GM21390 (cell line): ENCODE results near the gene SEMA4D.
A peak's percentile ranks its signal among the peaks of the same experiment; 100 is the strongest.

ENCODE experiments used
- ATAC-seq: cut with Tn5 transposase; IDR thresholded peaks from one replicate; pipeline ENCODE4 v1.9.1; 2021; ENCODE audit not compliant: unreplicated experiment

Gene SEMA4D, protein sequence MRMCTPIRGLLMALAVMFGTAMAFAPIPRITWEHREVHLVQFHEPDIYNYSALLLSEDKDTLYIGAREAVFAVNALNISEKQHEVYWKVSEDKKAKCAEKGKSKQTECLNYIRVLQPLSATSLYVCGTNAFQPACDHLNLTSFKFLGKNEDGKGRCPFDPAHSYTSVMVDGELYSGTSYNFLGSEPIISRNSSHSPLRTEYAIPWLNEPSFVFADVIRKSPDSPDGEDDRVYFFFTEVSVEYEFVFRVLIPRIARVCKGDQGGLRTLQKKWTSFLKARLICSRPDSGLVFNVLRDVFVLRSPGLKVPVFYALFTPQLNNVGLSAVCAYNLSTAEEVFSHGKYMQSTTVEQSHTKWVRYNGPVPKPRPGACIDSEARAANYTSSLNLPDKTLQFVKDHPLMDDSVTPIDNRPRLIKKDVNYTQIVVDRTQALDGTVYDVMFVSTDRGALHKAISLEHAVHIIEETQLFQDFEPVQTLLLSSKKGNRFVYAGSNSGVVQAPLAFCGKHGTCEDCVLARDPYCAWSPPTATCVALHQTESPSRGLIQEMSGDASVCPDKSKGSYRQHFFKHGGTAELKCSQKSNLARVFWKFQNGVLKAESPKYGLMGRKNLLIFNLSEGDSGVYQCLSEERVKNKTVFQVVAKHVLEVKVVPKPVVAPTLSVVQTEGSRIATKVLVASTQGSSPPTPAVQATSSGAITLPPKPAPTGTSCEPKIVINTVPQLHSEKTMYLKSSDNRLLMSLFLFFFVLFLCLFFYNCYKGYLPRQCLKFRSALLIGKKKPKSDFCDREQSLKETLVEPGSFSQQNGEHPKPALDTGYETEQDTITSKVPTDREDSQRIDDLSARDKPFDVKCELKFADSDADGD

DNA sequence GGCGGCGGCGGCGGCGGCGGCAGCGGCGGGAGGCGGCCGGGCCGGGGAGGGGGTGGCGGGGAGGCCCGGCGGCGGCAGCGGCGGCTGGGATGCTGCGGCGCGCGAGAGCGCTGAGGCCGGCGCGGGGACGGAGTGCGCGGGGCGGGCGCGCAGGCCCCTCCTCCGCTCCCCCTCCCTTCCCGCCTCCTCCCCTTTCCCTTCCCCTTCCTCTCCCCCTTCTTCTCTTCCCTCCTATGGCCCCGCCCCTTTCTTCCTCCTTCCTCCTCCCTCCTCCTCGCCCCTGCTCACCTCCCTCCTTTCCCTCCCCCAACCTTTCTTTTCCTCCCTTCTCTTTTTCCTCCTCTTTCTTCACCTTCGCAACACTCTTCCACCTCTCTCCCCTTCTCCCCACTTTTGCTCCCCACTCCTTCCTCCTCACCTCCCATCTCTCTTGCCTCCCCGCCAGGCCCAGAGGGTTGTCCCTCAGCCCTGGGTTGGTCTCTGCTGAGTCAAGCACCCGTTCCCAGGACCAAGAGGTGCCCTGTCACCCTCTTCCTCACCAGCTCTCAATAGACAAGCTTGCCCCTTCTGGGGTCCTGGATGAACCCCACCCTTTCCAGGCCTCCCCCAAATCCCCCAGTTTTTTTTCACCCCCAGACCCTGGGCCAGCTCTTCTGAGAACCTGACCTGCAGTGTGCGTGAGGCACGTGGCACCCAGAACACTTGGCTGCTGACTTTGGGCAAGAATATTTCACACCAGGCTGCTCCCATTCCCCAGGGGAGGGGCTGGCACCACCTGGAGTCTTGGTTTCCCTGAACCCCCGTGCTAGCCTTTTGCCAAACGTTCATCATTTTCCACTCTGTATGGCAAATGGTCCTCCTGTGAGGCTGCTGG lies at the start of gene SEMA4D:
SEMA4D (minus strand) TSS at position 136 of the 874 bp plus-strand sequence. CDS start 92,657 bp downstream, outside the sequence.
- peak; percentile 43 for ATAC-seq

GRCh38 chr9:89547000-89547399 lies 49.1 kb upstream of the SEMA4D start:
- no peak for ATAC-seq

- ATAC-seq = no peak
Measured at GRCh38 chr9:89544279-89544661, 46.4 kb upstream of the SEMA4D start.

DNA sequence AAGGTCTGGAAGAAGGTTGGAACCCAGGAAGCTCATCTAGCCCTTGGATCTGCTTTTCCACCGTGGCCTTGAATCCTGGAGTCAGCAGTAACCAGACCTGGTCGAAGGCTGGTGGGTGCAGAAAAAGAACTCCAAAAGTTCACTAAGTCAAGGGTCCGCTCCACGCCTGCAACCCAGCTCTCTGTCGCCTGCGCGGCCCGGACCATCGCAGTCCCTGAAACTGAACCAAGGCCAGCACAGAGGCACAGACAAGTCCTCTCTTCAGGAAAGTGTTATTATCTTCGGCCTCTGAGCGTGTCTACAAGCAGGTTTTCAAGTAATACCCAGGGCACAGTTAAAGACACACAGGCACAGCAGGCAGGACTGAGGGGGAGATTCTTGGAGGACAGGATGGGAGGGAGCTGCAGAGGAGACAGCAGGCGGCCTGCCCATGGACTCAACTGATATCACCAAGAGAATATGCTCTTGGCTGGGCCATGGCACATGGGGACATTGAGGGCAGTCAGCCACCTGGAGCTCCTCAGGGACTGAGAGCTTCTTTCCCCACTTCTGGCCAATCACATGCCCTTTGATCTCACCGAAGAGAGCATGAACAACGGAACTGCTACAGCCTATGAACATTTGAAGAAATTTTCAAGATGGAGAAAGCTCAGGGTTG lies 45.8 kb upstream of the SEMA4D start:
- ATAC-seq = no peak

GRCh38 chr9:89543111-89543510 lies 45.2 kb upstream of the SEMA4D start:
- ATAC-seq = no peak

- ATAC-seq = peak; percentile 78
Measured at GRCh38 chr9:89542401-89543021, 44.6 kb upstream of the SEMA4D start.

- ATAC-seq = no peak
Measured at GRCh38 chr9:89541798-89542197, 43.9 kb upstream of the SEMA4D start.

- ATAC-seq = no peak
Measured at GRCh38 chr9:89539374-89539773, 41.5 kb upstream of the SEMA4D start.

DNA sequence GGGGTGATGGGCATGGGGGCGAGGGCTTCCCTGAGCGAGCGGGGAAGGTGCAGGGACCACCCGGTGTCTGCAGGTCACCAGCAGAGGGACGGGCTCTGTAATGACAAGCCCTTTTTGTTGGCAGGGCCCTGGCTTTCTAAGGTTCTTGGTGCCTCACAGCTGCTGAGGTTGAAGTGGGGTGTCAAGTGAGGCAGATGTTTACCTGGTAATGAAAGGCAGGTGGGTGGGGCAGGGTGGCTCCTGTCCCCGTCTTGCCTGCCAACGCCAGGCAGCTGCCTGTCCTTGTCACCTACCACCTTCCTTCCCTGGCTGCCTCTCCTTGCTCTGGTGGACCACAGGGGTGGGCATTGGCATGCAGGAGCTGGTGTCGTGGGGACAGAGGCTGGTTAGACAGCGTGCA lies 41.0 kb upstream of the SEMA4D start:
- ATAC-seq = no peak

GRCh38 chr9:89537166-89537565 lies 39.3 kb upstream of the SEMA4D start:
- ATAC-seq = no peak

DNA sequence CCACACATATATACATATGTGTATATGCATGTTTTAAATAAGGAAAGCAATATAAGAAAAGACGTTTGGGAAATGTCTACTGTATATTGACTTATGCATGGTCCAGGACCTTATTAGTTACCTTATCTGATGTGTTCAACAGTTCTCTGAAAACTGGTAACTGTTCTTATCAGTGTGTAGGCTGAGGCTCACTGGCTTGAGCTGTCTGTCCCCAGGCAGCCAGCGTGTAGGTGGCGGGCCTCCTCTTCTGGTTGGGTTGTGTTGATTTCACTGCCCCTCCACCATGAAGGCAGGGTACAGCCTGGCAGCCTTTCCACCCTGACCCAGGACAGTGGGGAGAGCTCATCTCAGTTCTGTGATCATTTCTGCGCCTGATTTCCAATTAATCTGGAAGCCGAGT lies 38.7 kb upstream of the SEMA4D start:
- ATAC-seq = peak; percentile 56

DNA sequence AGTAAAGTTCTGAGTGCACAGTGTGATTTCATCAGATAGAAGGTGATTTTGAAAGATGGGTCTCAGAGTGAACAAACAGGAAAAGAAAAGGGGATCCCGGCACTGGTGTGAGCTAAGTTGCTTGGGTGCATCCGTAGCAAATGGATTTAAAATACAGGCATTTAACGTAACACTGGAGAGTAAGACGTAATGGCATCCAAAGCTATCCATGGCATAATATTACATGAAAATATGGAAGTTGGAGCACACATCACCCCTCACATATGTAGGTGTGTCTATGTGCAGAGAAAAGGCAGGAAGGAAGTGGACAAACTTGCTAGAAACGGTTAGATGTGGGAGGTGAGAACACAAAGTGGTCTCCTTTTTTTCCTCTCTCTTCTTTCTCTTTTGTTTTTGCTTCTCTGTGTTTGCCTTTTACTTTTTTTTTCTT lies 38.2 kb upstream of the SEMA4D start:
- ATAC-seq = peak; percentile 69

DNA sequence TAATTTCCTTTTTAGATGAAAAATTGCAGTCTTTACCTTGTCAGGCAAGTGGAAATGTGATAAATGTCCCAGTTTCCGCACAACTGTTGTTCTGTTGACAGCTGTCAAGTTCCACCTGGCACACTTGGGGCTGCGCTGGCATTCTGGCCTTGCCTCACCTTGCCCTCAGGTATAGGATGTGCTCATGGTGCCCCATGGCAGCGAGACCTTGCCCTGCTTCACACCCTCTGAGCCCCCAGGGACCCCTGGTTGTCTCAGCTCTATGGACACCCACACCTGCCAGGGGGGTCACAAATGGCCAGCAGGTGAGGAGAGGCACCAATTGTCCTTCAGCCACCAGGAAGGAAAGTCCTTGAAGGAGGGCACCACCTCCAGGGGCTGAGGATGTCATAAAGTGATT lies 37.5 kb upstream of the SEMA4D start:
- no peak for ATAC-seq

DNA sequence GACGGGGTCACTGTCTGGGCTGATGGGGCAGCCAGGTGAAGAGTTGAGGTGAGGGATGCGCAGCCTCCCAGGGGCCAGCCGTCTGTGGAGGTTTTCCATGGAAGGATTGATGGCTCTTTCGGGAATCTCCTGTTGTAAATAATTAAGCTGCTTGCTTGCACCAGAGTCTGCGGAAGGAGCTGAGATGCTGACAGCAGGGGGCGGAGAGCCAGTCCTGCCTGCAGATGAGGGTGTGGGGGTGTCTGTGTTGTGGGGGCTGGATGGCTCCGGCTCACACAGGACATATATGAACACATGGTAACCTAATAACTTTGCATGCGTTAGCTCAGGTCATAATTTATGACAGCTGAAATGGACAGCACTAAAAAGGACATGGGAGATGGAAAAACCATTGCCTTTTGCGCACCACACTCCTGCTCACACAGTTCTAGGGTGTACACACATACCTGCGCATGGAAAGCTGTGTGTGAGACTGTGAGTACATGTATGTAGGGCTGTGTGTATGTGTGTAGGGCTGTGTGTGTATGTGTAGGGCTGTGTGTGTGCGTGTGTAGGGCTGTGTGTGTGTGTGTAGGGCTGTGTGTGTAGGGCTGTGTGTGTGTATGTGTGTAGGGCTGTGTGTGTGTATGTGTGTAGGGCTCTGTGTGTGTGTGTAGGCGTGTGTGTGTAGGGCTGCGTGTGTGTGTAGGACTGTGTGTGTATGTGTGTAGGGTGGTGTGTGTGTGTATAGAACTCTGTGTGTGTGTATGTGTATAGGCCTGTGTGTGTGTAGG lies 36.8 kb upstream of the SEMA4D start:
- ATAC-seq = no peak

GRCh38 chr9:89533411-89534095 lies 35.6 kb upstream of the SEMA4D start:
- no peak for ATAC-seq

DNA sequence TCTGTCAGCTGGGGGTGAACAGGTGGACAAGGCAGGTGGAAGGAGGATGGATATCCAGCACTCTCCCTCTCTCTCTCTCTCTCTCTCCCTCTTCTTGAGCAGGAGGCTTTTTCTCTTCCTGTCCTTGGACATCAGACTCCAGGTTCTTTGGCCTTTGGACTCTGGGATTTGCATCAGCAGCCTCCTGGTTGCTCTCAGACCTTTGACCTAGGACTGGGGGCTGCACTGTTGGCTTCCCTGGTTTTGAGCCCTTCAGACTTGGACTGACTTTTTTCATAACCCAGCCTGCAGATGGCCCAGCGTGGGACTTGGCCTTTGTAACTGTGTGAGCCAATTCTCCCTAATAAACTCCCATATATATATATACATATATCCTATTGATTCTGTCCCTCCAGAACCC lies 35.0 kb upstream of the SEMA4D start:
- no peak for ATAC-seq

- ATAC-seq = no peak
Measured at GRCh38 chr9:89532478-89532877, 34.6 kb upstream of the SEMA4D start.

DNA sequence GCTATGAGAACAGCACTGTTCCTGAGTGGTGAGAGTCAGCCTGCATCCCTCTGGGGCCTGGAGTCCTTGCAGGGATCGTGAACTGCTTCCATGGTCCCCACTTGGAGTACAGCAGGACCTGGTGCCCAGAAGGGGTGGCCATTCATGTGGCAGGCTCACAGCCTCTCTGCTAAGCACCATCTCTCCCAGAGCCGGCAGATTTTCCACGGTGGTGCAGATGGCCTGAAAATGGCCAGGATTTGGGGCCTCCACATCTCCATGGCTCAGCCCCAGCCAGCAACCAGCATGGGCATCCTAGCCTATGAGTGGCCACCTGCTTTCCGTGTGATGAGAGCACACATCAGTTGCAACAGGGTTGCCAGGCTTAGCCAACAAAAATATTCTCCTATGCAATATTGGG lies 33.9 kb upstream of the SEMA4D start:
- no peak for ATAC-seq

- no peak for ATAC-seq
Measured at GRCh38 chr9:89530726-89531125, 32.8 kb upstream of the SEMA4D start.
